CD4-positive, alpha-beta T cell treated with Interleukin-2 at 100 ng/mL for 4 hours (primary cell): ENCODE results near the gene CDK9.
"Not testable (repeated sequence)": the region's sequence is repeated elsewhere in the genome, so short reads cannot be mapped to it uniquely, and the experiment has no call there.

Source experiments
- DNase-seq: peaks from one replicate; pipeline ENCODE4 v3.0.0-alpha.2; 2020; ENCODE audit warnings: low spot score

Gene CDK9

DNA sequence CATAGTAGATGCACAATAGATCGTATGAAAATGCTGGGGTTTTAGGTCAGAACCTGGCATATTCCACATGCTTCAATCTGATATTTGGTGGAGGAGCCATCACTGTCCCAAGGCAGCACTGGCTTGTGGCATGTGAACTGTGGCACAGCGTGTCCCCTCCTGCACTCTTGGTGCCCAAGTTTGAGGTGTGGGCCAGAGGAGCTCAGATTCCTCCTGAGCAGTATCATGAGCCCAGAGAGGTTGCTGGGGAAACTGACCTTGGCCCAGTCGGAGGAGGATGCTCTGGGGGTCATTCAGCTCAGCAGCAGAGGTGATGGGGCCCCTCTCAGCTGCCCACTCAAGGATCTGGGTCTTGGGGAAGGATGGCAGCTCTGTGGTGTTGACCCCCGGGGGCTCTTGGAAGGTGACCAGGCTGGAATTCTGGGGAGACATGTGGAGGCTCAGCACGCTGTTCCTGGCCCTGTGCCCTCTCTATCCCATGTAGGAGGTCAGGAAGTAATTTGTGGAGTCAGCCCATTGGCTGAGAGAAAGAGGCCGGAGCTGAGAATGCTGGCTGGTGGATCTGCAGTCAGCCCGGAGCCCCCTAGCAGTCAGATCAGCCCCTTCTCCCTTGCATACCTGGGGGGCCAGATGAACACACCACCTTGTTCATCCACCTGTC lies 40.5 kb downstream of the CDK9 start:
- DNase-seq, result no peak

- no peak for DNase-seq
Measured at GRCh38 chr9:127828262-127829031, 42.6 kb downstream of the CDK9 start.

DNA sequence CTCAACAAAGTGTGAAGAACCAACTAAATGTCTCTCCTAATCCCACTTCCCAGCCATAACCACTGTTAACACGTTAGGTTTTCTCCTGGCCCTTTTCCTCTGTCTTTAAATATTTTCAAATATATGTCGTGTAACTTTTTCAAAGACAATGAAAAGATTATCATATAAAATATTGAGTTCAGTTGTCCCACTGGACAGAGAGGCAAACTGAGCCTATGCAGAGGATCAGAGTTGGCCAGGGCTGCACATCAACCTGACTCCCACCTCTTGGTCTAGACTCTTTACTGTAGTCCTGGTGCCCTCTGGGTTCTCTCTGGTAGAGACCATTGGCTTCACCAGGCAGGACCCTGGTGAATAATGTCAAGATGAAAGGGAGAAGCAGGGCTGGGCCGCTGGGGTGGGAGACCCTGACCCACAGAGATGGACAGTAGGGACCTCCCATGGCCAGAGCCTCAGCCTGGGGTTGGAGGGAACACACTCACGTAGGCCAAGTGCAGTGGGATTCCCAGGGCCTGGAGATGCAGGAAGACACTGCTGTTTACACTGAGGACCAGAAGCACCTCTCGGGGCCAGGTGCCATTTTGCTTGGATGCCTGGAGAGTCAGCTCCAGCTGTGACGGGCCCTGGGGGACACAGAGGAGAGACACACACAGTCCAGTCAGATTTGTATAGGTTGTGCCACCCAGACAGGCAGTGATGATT lies 43.5 kb downstream of the CDK9 start:
- no peak for DNase-seq

DNA sequence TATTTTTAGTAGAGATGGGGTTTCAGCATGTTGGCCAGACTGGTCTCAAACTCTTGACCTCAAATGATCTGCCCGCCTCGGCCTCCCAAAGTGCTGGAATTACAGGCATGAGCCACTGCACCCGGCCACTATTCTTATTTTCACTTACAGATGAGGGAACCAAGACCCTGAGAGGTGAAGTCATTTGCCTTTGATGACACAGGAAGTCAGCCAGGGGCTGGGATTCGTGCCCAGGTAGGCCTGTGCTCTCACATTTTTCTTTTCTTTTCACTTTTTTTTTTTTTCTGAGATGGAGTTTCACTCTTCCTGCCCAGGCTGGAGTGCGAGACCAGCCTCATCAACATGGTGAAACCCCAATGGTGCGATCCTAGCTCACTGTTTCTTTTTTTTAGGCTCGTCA lies 46.4 kb downstream of the CDK9 start:
- DNase-seq, result no peak

- DNase-seq, result no peak
Measured at GRCh38 chr9:127833555-127833954, 47.7 kb downstream of the CDK9 start.

GRCh38 chr9:127835991-127836516 lies 50.2 kb downstream of the CDK9 start:
- no peak for DNase-seq

DNA sequence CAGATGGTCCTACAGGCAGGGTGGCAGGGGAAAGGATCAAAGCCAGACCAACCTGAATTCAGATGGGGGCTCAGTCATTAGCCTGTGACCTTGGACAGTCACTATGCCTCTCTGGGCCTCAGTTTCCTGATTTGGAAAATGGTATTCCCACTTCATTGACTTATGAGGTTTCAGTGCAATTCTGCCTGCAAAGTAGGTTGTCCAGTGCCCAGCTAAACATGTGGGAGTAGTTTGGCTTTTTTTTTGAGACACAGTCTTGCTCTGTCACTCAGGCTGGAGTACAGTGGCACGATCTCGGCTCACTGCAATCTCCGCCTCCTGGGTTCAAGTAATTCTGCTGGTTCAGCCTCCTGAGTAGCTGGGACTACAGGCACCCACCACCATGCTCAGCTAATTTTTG lies 50.7 kb downstream of the CDK9 start:
- DNase-seq, result not testable (repeated sequence)

DNA sequence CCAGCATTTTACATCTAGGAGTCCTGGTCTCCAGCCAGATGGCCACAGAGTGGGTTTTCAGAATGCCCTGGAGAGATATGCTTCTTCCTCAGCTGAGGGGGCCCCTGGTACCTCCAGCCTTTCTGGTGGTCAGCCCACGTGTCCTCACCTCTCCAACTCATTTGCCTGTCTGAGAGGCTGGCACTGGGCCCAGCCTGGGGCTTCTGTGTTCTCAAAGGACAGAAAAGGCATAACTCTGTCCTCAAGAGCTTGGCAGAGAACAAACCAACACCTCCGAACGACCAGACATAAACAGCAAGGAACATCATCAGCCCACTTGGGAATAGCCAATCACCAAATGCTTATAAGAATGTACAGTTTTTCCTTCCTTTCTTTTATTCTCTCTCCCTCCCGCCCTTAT lies 51.5 kb downstream of the CDK9 start:
- no peak for DNase-seq

GRCh38 chr9:127838375-127839078 lies 52.7 kb downstream of the CDK9 start:
- no peak for DNase-seq
